Measurements from ENCODE around the gene SIRPB2.

The SIRPB2 gene

DNA sequence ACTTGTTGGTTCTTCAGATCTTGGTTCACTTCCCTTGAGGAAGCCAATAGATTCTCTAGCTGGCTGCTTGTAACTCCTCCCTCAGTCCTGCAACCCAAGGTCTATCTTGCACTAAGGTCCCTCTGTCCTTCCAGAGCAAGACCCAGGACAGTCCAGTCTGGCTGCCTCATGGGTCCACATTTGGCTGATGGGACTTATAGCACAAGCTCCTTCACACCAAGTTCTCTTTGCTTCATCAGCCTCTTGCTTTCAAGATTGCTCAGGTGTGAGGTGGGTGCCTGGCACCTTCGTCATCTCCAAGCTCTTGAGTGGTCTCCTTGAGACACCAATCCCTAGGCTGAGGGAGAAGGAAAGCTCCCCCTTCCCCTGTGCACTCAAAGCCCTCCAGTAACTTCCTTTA, 52.9 kb downstream of the SIRPB2 start:
- DNase-seq: no peak

DNA sequence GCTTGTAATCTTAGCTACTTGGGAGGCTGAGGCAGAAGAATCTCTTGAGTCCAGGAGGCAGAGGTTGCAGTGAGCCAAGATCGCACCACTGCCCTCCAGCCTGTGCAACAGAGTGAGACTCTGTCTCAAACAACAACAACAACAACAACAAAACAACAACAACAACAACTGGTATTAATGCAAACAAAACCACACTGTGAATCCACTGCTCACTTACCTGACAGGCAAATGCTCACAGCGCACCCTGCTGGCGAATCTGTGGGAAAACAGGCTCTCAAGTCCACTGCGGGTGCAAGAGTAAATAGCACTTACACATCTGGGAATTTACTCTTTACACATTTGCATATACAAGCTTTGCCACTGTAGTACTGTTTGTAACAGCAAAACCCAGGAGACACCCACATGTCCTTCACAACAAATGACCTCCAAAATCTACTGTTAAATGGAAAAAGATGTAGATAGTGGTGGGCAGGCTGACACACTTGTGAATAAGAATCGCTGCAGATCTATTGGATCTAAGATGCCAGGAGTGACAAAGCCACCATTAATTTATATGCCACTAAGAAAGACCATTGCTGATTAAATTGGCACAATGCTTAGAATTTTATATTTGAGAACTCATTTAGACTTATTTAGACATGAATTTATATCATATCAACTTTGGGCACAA, 53.9 kb downstream of the SIRPB2 start:
- peak; percentile 85 for DNase-seq

DNA sequence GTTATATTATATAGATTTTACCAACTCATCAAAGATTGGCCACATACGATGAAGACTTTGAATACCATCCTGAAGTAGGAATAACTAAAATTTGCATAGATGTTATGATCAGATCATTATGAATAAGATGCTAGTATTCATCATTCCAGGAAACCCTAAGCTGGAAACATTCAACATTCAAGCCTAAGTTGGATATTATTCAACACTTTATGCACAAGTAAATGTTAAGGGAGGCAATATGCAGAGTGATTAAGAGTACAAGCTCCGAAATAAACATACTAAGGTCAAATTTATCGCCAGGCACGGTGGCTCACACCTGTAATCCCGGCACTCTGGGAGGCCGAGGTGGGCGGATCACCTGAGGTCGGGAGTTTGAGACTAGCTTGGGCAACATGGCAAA, 55.0 kb downstream of the SIRPB2 start:
- DNase-seq: no peak

DNA sequence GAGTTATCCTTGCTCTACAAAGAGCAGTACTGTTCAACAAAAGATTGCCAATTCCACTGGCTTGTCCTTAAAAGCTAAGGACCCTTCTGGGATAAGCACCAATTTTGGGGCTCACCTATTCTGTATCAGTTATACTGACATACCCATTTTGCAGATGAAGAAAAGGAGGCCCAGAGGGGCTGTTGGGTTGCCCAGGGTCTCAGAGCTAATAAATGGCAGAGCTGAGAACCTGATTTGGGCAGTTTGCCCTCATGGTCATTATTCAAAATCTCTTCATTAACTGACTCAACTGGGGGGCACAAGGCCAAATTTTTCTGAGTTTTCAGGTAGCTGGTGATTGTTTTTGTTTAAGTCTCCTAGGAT, 55.9 kb downstream of the SIRPB2 start:
- no peak for DNase-seq

DNA sequence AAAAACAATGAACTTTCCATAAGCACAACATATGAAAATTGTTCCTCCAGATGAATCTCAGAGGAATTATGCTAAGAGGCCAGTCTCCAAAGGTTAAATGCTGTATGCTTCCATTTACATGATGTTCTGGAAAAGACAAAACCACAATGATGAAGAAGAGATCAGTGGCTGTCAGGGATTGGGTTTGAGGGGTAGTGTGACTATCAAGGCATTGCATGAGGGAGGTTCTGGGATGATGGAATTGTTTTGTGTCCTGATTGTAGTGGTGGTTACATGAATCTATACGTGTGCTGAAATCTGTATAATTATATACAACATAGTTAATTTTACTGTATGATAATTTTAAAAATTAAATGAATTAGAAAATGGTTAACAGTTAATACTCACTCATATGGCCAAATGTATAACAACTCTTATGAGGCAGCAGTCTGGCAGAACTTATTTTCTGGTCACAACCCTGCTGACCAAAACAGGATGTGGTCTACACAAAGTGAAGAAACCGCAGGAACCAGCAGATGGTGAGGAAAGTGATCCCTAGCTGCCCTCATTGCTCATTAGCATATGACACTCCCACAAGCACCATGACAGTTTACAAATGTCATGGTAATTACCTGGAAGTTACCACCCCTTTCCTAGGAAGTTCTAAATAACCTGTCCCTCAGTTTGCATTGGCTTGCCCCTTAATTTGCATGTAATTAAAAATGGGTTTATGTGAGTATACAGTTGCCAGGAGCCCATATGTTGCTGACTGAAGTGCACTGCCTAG, 56.5 kb downstream of the SIRPB2 start:
- peak; percentile 92 for DNase-seq

DNA sequence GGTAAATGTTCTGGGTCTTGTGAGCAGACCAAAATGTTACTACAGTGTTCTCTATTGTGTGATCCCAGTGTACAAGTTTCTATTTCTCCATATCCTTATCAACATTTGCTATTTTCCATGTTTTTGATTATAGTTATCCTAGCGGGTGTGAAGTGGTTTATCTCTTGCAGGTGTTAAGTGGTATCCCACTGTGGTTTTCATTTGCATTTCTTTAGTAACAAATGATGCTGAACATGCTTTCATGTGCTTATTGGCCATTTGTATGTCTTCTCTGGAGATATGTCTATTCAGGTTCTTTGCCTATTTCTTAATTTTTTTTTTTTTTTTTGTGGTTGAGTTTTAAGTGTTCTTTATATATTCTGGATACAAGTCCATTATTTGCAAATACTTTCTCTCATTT, 60.1 kb downstream of the SIRPB2 start:
- DNase-seq: no peak

DNA sequence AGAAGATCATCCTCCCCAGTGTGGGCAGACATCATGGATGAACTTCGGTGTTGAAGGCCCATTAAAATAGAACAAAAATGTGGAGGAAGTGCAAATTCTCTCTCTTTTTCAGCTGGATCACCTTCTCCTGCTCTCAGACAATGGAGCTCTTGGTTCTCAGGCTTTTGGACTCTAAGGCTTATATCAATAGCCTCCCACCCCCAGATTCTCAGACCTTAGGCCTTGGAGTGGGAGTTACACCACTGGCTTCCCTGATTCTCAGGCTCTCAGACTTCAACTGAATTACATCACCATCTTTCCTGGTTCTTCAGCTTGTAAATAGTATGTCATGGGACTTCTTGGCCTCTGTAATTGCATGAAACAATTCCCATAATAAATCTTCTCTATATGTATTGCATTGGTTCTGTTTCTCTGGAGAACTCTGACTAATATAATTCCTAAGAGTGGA, 61.2 kb downstream of the SIRPB2 start:
- DNase-seq: peak; percentile 84

DNA sequence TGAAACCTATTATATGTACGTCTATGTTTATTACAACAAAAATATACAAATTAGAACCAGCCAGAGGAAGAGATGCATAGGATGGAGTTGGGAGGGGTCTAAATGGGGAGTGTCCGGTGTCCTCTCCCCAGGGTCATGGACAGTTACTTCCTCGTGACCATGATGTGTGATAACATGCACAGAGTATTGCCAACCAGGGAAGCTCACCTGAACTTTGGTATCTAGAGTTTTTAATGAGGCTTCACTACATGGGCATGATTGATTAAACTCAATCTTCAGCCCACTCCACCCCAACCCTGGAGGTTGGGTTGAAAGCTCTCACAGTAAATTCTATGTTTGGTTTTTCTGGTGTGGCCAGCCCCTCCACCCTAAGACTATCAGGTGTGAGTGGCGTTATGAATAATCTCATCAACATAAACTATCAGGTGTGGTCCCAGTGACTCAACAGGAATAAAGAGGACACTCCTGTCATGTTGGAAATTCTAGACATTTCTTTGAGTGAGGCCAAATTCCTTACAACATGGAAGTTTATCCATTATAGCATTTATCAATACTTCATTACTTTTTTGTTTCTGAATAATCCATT, 62.0 kb downstream of the SIRPB2 start:
- no peak for DNase-seq

DNA sequence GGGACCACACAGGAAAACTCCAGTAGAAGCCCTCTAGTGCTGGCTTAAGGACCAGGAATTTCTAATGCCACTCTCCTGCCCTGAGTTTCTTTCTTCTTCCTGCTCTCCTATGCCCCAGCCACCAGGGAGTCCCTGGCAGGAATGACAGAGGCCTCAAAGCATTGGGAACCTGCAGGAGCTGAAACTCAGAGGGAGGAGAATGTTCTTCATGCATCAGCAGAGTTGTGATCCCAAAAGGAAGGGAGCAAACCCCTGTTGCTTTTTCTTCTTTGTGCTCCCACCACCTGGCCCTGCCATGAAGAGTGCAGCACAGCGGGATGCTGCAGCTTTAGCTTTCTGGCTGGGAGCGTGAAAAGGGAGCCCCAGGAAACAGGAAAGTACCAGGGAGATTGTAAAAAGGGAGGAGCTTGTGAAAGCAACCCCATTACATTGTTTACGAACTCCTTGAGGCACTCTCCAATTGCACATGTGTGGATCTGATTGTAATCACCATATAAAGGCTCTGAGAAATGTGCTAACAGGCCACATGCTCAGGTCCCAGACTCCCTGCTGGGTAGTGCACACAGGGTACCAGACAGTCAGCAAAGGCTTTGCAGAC, 63.7 kb downstream of the SIRPB2 start:
- no peak for DNase-seq

DNA sequence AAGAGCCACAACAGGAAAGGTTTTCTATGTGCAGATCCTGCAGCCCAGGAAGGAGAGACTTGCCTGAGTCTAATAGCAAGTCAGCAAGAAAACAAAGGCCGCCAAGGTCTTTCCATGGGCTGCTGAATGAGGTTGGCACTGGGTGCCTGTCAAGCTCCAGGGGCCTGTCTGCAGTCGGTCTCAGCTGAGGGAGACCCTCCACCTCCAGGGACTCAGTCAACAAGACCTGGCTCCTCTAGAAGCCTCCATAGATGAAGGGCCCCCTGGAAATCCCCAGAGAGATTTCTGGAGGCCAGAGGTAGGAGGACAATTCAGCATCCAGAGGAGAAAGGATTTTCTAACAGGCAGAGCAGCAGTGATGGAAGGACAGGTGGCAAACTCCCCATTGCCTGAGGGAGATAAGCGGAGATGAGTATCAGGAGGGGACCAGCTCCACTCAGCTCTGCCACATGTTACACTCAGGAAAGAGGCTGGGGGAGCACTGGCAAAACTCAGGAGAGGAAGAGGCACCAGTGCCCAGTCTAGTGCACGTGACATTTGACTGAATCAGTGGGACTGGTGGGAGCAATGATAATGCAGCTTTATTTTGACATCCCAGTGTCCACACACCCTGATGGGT, 64.9 kb downstream of the SIRPB2 start:
- DNase-seq: no peak
